Activated CD4-positive, alpha-beta T cell treated with anti-CD3 and anti-CD28 coated beads for 36 hours (primary cell): ENCODE results near the gene U2AF2. TPM values are rescaled to one million over a fixed set of nuclear protein-coding genes. Genes with fewer than 3 reads are reported as not detected.

ENCODE experiments used
- ATAC-seq: fragments of 200-7000 bp; cut with Tn5 transposase; one replicate; pipeline ENCODE4 v1.10.0; 2021; ENCODE audit warnings: mild to moderate bottlenecking, moderate library complexity
- CTCF ChIA-PET: fragments of 350-600 bp; sonication (Branson Sonifier 250); formaldehyde crosslinking; loops from one replicate; lab custom pipeline; 2021; ENCODE audit warnings: antibody characterized with exemption; lab: Charles Lee
- POLR2A ChIA-PET: fragments of 350-600 bp; sonication (Branson Sonifier 250); formaldehyde crosslinking; loops from one replicate; lab custom pipeline; 2021; ENCODE audit warnings: antibody characterized with exemption, inconsistent platforms; lab: Charles Lee
- DNase-seq: peaks from one replicate; pipeline ENCODE4 v3.0.0-alpha.2; 2020
- H3K27ac Mint-ChIP-seq: one replicate; pipeline ENCODE4 v1.8.0; 2021; ENCODE audit warnings: mixed read lengths
- H3K27me3 Mint-ChIP-seq: one replicate; pipeline ENCODE4 v1.8.0; 2021; ENCODE audit warnings: mixed read lengths
- H3K36me3 Mint-ChIP-seq: one replicate; pipeline ENCODE4 v1.8.0; 2021; ENCODE audit warnings: low read depth, mixed read lengths
- H3K4me1 Mint-ChIP-seq: one replicate; pipeline ENCODE4 v1.8.0; 2021; ENCODE audit warnings: mixed read lengths
- H3K4me3 Mint-ChIP-seq: one replicate; pipeline ENCODE4 v1.8.0; 2021; ENCODE audit warnings: mild to moderate bottlenecking, moderate library complexity, mixed read lengths
- H3K9me3 Mint-ChIP-seq: one replicate; pipeline ENCODE4 v1.8.0; 2021; ENCODE audit warnings: low read depth, mixed read lengths
- intact Hi-C, 2 experiments: fragments of 100-400 bp; cut with DNase I in 1 of 2; cut with micrococcal nuclease in 1 of 2; formaldehyde crosslinking; loops; one replicate each; pipeline versions ENCODE4 v1.14.2 to v1.15.1; 2022 to 2024; cut with DNase I, micrococcal nuclease
- total RNA-seq, 2 experiments: library from RNA; stranded (reverse); gene quantifications; one replicate each; pipeline ENCODE4 v1.2.3, GENCODE V29; 2021

Gene U2AF2
- total RNA-seq, 2 experiments from 2014 or later, result 252 to 292 TPM

- no peak for ATAC-seq
- no peaks in the 10 kb centered on the region for H3K9me3 Mint-ChIP-seq
- H3K36me3 Mint-ChIP-seq, result peaks cover 21% of the 10 kb centered on the region
- no peak for DNase-seq
- POLR2A ChIA-PET, result no interaction called here
- H3K4me3 Mint-ChIP-seq, result no peak overlapping the region
- H3K4me1 Mint-ChIP-seq, result no peaks in the 10 kb centered on the region
- CTCF ChIA-PET, result no interaction called here
- intact Hi-C loops, result no loop called here
- no peaks in the 10 kb centered on the region for H3K27me3 Mint-ChIP-seq
- H3K27ac Mint-ChIP-seq, result no peak overlapping the region
Measured at GRCh38 chr19:55698256-55698655, 43.4 kb downstream of the U2AF2 start.

- Mint-ChIP-seq H3K4me1 (no peaks in the 10 kb centered on the region), H3K27me3 (no peaks in the 10 kb centered on the region), H3K9me3 (no peaks in the 10 kb centered on the region), H3K4me3 (no peak overlapping the region), H3K27ac (no peak overlapping the region), H3K36me3 (peaks cover 28% of the 10 kb centered on the region)
- DNase-seq (no peak), ATAC-seq (no peak)
- CTCF ChIA-PET, result no interaction called here
- POLR2A ChIA-PET, result no interaction called here
- intact Hi-C loops, result no loop called here
Measured at GRCh38 chr19:55699221-55699620, 44.4 kb downstream of the U2AF2 start.

GRCh38 chr19:55700813-55701212 is 46.0 kb downstream of the U2AF2 start:
- POLR2A ChIA-PET, result no interaction called here
- no peaks in the 10 kb centered on the region for H3K4me1 Mint-ChIP-seq
- intact Hi-C loops, result loop anchor here in 1 of 2 experiments (5.0 kb wide), 1 partner anchor 106 kb away; no protein-coding TSS in a partner anchor
- ATAC-seq (no peak), DNase-seq (no peak)
- no peaks in the 10 kb centered on the region for H3K9me3 Mint-ChIP-seq
- CTCF ChIA-PET, result no interaction called here
- no peaks in the 10 kb centered on the region for H3K27me3 Mint-ChIP-seq
- no peak overlapping the region for H3K27ac Mint-ChIP-seq
- H3K36me3 Mint-ChIP-seq, result peaks cover 34% of the 10 kb centered on the region
- H3K4me3 Mint-ChIP-seq, result no peak overlapping the region

- H3K4me3 Mint-ChIP-seq, result no peak overlapping the region
- H3K36me3 Mint-ChIP-seq, result peaks cover 34% of the 10 kb centered on the region
- H3K27ac Mint-ChIP-seq, result no peak overlapping the region
- intact Hi-C loops, result loop anchor here in 1 of 2 experiments (5.0 kb wide), 1 partner anchor 105 kb away; no protein-coding TSS in a partner anchor
- H3K9me3 Mint-ChIP-seq, result no peaks in the 10 kb centered on the region
- no peak for DNase-seq
- POLR2A ChIA-PET, result no interaction called here
- no peaks in the 10 kb centered on the region for H3K27me3 Mint-ChIP-seq
- ATAC-seq, result no peak
- CTCF ChIA-PET, result interaction anchor here (0.6 kb wide), 1 partner anchor 273 kb away, joined by 3 read pairs; no protein-coding TSS in a partner anchor
- no peaks in the 10 kb centered on the region for H3K4me1 Mint-ChIP-seq
Measured at GRCh38 chr19:55702131-55702627, 47.3 kb downstream of the U2AF2 start.

- H3K4me1 Mint-ChIP-seq, result no peaks in the 10 kb centered on the region
- ChIA-PET POLR2A (no interaction called here), CTCF (interaction anchor here (0.6 to 1.1 kb wide), 3 partner anchors 49 to 737 kb away, joined by 3 to 4 read pairs (median 4); partner anchors contain the start of gene NLRP2)
- no peak overlapping the region for H3K4me3 Mint-ChIP-seq
- intact Hi-C loops, result loop anchor here in 1 of 2 experiments (5.0 kb wide), 1 partner anchor 103 kb away; no protein-coding TSS in a partner anchor
- H3K36me3 Mint-ChIP-seq, result peaks cover 26% of the 10 kb centered on the region
- no peaks in the 10 kb centered on the region for H3K27me3 Mint-ChIP-seq
- DNase-seq (peak; percentile 76), ATAC-seq (peak; percentile 78)
- no peak overlapping the region for H3K27ac Mint-ChIP-seq
- H3K9me3 Mint-ChIP-seq, result no peaks in the 10 kb centered on the region
Measured at GRCh38 chr19:55703790-55704215, 49.0 kb downstream of the U2AF2 start.

GRCh38 chr19:55704494-55705245 is 49.8 kb downstream of the U2AF2 start:
- intact Hi-C loops, result loop anchor here in 1 of 2 experiments (5.0 kb wide), 1 partner anchor 103 kb away; no protein-coding TSS in a partner anchor
- Mint-ChIP-seq H3K36me3 (peaks cover 24% of the 10 kb centered on the region), H3K9me3 (no peaks in the 10 kb centered on the region), H3K27me3 (no peaks in the 10 kb centered on the region), H3K4me3 (no peak overlapping the region), H3K4me1 (no peaks in the 10 kb centered on the region), H3K27ac (no peak overlapping the region)
- ATAC-seq (no peak), DNase-seq (peak; percentile 30)
- ChIA-PET CTCF (no interaction called here), POLR2A (no interaction called here)

GRCh38 chr19:55705972-55706371 is 51.1 kb downstream of the U2AF2 start:
- no peak for ATAC-seq
- H3K4me3 Mint-ChIP-seq, result no peak overlapping the region
- ChIA-PET CTCF (interaction anchor here (0.6 to 0.7 kb wide), 3 partner anchors 35 to 1939 kb away, joined by 3 to 4 read pairs (median 3); no protein-coding TSS in a partner anchor), POLR2A (no interaction called here)
- intact Hi-C loops, result no loop called here
- H3K27ac Mint-ChIP-seq, result no peak overlapping the region
- H3K36me3 Mint-ChIP-seq, result peaks cover 18% of the 10 kb centered on the region
- DNase-seq, result no peak
- no peaks in the 10 kb centered on the region for H3K27me3 Mint-ChIP-seq
- no peaks in the 10 kb centered on the region for H3K4me1 Mint-ChIP-seq
- no peaks in the 10 kb centered on the region for H3K9me3 Mint-ChIP-seq

- intact Hi-C loops, result no loop called here
- no peak overlapping the region for H3K27ac Mint-ChIP-seq
- H3K9me3 Mint-ChIP-seq, result peaks cover 4% of the 10 kb centered on the region
- ChIA-PET POLR2A (no interaction called here), CTCF (interaction anchor here (1.3 kb wide), 1 partner anchor 163 kb away, joined by 3 read pairs; no protein-coding TSS in a partner anchor)
- DNase-seq, result no peak
- ATAC-seq, result no peak
- H3K27me3 Mint-ChIP-seq, result peaks cover 3% of the 10 kb centered on the region
- H3K36me3 Mint-ChIP-seq, result no peaks in the 10 kb centered on the region
- peaks cover 2% of the 10 kb centered on the region for H3K4me1 Mint-ChIP-seq
- H3K4me3 Mint-ChIP-seq, result no peak overlapping the region
Measured at GRCh38 chr19:55711719-55712118, 56.9 kb downstream of the U2AF2 start.

GRCh38 chr19:55712804-55713631 is 58.2 kb downstream of the U2AF2 start:
- DNase-seq, result no peak
- Mint-ChIP-seq H3K36me3 (no peaks in the 10 kb centered on the region), H3K9me3 (peaks cover 4% of the 10 kb centered on the region), H3K27me3 (peaks cover 13% of the 10 kb centered on the region), H3K4me1 (peaks cover 2% of the 10 kb centered on the region), H3K27ac (no peak overlapping the region), H3K4me3 (no peak overlapping the region)
- CTCF ChIA-PET, result no interaction called here
- intact Hi-C loops, result no loop called here
- POLR2A ChIA-PET, result no interaction called here
- peak; percentile 51 for ATAC-seq

GRCh38 chr19:55716531-55716930 is 61.7 kb downstream of the U2AF2 start:
- peaks cover 9% of the 10 kb centered on the region for H3K9me3 Mint-ChIP-seq
- ChIA-PET CTCF (interaction anchor here (0.6 to 0.7 kb wide), 2 partner anchors 570 to 1275 kb away, joined by 3 to 5 read pairs; no protein-coding TSS in a partner anchor), POLR2A (no interaction called here)
- no peak overlapping the region for H3K4me3 Mint-ChIP-seq
- ATAC-seq (no peak), DNase-seq (no peak)
- intact Hi-C loops, result no loop called here
- H3K4me1 Mint-ChIP-seq, result peaks cover 2% of the 10 kb centered on the region
- peaks cover 34% of the 10 kb centered on the region for H3K27me3 Mint-ChIP-seq
- H3K27ac Mint-ChIP-seq, result no peak overlapping the region
- no peaks in the 10 kb centered on the region for H3K36me3 Mint-ChIP-seq

GRCh38 chr19:55717251-55717650 is 62.4 kb downstream of the U2AF2 start:
- DNase-seq (no peak), ATAC-seq (no peak)
- CTCF ChIA-PET, result no interaction called here
- Mint-ChIP-seq H3K27ac (no peak overlapping the region), H3K9me3 (peaks cover 15% of the 10 kb centered on the region), H3K27me3 (peaks cover 34% of the 10 kb centered on the region), H3K4me3 (no peak overlapping the region), H3K36me3 (no peaks in the 10 kb centered on the region), H3K4me1 (peaks cover 2% of the 10 kb centered on the region)
- intact Hi-C loops, result no loop called here
- POLR2A ChIA-PET, result no interaction called here
